HG03139 (cell line): ENCODE data around the gene IL9R.
"Not testable (repeated sequence)": the region's sequence is repeated elsewhere in the genome, so short reads cannot be mapped to it uniquely, and the experiment has no call there.

Experiments used
- ATAC-seq: cut with Tn5 transposase; IDR thresholded peaks from one replicate; pipeline ENCODE4 v1.9.1; 2021; ENCODE audit not compliant: unreplicated experiment

The IL9R gene

DNA sequence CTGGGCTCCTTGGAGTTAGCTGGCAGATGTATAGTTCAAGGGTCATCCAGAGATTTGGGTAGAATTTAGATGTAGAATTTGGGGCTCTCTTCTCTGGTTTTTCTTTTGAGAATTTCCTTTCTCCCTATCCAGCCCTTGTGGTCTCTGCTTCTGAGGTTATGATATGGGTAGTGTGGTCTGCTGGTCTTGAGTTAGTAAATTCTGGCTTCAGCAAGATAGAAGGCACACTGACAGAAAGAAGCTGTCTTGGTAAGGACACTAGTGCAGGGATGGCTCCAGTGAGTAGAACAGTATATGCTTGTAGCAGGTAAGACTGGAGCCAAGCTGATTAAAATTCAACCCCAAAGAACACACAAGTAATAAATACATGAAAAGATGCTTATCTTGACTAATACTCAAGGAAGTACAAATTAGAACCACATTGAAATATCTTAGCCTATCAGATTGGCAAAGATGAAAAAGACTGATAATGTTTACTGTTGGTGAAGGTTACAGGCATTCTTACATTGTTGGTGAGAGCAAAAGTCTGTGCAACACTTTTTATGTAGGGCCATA lies 2.1 kb upstream of the IL9R start:
- no peak for ATAC-seq

DNA sequence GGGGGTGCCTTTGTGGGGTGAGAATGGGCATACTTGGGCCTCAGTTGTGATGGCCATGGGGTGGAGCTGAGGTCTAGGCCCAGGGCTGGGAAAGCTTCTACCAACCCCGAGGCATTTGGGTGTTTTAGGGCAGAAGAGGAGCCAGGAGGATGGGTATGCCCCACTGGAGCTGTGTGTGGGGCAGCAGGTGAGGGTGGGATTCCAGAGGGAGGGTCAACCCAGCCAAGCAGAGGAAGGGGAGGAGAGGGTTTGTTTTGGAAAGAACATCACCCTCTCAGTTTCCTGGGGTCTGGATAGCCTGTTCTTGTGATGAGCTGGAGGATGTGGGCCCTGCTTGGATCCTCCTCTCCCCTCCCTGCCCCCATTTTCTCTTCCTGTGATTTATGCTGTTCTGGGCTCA lies 620 bp downstream of the IL9R start:
- no peak for ATAC-seq

DNA sequence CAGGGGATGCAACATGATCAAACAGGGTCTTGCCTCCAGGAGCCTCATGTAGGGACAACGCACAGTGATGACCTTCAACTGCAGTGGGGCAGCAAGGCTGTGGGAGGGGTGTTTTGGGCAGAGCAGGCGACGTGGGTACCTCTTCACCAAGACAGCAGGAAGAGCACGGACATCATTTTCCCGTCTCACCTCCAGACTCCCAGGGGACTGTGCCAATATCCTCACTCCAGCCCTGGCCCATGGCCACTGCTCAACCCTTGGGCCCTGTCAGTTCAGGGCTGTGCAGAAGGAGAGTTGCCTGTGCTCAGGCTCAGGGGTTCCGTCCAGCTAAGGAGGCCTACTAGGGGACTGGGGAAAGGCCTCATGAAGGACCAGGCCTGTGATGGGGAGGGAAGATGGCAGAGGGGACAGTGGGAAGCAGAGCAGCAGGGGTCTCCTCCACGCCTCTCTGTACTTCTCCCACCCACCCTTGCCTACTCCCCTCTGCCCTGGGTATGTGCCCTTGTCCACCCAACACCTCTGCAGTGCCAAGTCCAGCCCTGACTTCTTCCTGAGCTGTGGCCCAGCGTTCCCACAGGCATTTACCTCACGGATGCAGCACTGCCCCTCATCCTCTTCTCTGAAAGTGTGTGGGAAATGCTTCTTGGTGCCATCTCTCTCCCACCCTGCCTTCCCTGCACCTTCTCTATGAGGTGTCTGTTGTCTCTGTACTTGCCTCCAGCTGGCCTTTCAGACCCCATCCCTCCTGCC lies 1.4 kb downstream of the IL9R start:
- no peak for ATAC-seq

DNA sequence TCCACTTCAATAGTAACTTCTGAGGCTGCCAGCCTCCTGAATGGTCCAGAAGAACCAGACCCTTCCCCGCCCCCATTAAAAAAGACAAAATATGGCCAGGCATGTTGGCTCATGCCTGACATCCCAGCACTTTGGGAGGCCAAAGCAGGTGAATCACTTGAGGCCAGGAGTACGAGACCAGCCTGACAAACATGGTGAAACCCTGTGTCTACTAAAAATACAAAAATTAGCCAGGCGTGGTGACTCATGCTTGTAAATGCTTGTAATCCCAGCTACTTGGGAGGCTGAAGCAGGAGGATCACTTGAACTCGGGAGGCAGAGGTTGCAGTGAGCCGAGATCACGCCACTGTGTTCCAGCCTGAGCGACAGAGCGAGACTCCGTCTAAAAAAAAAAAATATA lies 2.3 kb downstream of the IL9R start:
- not testable (repeated sequence) for ATAC-seq

DNA sequence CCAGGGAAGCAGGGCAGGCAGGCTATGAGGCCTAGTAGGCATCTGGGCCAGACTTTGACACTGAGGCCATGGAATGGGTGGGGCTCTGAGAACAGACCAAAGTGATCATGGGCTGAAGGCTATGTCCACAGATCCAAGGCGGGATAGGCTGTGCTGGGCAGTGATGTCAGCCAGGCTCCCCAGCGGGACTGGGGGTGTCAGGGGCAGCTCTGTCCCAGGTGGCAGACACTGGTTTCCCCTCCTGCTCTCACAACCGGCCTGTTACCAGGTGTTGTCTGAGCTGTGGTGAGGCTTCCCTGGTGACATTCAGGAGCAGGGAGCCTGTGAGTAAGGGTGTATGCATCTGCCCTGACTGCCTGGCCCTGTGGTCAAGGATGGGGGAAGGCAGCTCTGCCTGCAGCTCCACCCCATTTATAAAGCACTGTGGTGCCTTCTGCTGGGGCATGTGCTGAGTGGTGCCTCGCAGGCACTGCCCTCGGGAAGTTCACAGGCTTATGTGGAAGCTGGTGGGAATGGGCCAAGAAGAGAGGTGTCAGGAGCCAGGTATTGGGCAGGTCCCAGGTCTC lies 2.9 kb downstream of the IL9R start:
- no peak for ATAC-seq

DNA sequence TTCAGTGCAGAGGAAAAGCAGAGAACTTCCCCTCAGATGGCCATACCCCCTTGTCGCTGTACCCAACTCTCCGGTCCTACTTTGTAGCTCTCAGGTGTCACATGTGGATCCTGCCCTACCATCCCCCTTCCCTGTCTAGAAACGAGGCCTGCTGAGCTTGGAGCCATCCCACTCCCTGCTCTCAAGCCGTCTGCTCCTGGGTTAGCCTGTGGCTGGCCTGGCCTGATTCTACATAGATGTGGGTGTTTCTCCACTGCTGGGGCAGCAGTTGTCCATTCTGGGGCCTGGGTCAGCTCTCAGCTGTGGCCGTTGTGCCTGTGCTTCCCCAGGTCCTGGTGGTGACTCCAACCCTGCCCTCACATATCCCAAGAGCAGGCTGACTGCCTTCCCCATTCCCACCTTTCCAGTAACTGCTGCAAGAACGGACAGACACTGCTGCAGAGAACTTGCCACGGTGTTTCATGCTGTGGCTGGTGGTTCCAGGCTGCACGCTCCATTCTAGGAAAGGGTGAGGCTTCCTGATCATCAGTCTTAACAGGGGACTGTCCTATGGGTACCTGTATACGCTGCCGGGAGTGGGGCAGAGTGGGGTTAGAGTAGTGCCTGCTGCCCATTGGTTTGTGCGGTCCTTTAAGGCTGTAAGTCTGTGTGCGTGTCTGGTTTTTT lies 3.6 kb downstream of the IL9R start:
- ATAC-seq = no peak

DNA sequence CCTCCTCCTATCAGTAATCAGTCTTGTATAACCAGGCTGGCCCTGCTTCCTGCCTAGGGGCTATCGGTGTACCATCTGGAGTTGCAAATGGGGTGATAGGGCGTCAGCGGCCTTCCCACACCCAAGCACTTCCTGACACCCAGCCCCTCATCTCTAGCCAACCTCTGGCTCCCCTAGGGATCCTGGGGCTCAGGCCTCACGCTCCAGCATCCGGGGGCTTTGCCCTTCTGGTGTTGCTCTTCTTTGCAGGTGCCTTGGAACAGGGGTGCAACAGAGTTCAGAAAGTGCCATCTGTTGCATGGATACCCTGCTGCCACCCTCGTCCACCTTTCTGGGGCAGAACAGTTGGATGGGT lies 4.1 kb downstream of the IL9R start:
- no peak for ATAC-seq

DNA sequence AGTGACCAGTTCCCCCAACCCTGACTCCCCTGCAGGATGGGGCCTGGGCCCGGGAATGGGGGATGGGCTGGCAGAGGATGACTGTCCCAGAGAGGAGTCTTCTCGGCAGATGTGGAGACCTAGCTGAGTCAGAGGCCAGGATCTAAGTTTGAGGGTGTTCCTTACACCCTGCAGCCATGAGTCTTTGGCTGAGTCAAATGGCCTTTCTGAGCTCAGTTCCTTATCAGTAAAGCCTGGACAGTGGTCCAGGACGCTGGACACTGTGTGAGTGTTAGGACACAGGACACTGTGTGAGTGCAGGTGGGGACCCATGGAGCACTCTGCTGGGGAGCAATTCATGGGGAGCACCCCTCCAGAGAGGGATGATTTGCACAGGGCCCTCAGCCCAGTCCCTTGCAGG lies 5.0 kb downstream of the IL9R start:
- no peak for ATAC-seq

DNA sequence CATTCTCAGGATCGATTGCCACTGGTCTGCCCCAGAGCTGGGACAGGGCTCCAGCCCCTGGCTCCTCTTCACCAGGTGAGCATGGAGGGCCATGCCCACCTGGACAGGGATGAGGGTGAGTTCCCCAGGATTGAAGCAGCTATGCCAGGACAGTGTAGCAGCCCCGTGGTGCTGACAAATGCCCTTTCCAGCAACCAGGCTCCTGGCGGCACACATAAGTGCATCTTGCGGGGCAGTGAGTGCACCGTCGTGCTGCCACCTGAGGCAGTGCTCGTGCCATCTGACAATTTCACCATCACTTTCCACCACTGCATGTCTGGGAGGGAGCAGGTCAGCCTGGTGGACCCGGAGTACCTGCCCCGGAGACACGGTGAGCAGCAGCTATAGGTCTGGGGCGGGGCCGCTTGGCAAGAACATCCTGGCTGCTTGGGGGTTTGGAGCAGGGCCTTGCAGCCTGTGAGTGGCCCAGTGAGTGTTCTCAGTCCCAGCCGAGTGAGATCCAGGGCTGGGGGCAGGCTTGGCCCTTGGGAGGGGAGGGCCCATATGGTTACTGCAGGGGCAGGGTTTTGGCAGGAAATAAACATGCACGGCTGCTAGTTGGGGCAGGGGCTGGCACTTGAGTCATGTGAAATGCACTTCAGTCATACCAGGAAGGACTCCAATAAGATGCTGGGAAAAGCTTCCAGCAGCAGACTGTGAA lies 6.1 kb downstream of the IL9R start:
- no peak for ATAC-seq

DNA sequence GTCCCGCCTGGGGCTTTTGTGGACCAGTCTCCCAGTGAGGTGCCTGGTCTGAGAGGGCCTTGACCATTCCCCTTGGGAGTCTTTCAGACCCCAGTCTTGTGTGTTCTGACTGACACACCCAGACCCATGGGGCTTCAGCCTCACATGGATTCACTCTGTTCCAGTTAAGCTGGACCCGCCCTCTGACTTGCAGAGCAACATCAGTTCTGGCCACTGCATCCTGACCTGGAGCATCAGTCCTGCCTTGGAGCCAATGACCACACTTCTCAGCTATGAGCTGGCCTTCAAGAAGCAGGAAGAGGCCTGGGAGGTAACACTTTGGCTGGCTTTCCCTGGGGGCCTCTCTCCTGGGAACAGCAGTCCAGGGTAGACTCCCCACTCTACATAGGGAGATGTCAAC lies 6.8 kb downstream of the IL9R start:
- no peak for ATAC-seq

DNA sequence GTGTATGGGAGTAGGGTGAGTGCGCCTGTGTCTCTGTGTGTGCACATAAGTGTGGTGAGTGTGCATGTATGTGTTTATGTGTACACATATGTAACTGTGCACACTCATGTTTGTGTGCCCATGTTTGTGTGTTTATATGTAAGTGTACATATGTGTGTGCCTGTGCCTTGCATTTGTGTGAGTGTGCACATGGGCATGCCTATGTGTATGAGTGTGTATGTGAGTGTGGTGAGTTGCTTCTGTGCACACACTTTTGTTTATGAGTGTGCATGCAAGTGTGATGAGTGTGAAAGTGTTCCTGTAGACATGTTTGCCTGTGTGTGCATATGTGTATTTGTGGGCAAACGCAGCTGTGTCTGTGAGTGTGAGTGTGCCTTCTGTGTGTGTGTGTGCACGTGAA lies 7.2 kb downstream of the IL9R start:
- no peak for ATAC-seq

DNA sequence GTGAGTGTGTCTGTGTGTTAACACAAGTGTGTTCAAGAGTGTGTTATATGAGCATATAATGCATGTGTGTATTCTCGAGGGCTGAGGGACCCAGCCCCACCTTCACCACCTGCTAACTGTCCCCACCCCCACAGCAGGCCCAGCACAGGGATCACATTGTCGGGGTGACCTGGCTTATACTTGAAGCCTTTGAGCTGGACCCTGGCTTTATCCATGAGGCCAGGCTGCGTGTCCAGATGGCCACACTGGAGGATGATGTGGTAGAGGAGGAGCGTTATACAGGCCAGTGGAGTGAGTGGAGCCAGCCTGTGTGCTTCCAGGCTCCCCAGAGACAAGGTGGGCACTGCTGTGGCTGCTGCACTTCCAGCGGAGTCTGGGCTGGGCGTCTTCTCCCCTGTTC lies 7.6 kb downstream of the IL9R start:
- ATAC-seq = no peak

DNA sequence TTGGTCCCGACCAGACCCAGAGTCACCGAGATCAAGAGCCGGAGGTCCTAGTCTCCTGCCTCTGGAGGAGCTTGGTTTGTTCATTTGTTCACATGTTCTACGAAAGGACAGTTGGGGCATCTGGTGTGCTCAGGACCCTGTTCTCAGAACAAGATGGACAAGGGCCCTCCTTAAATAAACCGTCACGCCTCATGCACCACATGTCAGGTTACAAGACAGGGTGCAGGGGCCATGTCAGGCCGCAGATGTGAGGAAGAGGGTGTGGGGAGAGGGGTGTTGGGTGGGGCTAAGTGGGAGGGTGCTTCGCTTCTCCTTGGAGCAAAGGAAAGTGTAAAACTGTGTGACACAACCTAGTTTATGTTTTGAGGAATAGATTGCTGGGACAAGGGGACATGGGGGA lies 9.0 kb downstream of the IL9R start:
- ATAC-seq = not testable (repeated sequence)

DNA sequence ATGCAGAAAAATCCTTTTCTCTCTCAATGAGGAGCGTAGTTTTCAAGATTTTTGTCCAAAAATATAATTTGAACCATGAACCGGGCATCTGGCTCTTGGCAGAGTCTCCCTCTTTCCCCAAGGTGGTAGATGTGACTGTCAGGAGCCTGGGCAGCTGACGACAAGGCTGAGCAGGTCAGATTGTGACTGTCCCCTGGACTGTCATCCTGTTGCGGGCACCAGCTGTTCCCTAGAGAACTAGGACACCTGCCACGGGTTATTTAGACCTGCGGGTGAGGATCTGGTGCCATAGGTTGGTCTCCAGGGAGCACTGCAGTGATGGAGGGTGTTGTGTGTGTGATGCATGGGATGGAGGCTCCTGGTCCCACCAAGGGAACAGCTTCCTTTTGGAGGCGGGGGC lies 10.9 kb downstream of the IL9R start:
- not testable (repeated sequence) for ATAC-seq

DNA sequence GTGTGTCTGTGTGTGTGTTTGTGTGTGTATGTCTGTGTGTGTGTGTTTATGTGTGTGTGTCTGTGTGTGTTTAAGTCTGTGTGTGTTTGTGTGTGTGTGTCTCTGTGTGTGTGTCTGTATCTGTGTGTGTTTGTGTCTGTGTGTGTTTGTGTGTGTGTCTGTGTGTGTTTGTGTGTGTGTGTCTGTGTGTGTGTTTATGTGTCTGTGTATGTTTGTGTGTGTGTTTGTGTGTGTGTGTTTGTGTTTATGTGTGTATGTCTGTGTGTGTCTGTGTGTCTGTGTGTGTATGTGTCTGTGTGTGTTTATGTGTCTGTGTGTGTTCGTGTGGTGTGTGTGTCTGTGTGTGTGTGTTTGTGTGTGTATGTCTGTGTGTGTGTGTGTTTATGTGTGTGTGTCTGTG lies 11.4 kb downstream of the IL9R start:
- no peak for ATAC-seq

DNA sequence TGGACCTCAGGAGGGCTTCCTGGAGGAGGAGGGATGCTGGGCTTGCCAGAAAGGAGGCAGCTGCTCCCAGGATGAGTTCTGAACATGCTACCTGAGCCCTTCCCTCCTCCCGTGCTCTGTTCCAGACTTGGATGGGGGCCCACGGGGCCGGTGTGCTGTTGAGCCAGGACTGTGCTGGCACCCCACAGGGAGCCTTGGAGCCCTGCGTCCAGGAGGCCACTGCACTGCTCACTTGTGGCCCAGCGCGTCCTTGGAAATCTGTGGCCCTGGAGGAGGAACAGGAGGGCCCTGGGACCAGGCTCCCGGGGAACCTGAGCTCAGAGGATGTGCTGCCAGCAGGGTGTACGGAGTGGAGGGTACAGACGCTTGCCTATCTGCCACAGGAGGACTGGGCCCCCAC lies 12.2 kb downstream of the IL9R start:
- not testable (repeated sequence) for ATAC-seq

DNA sequence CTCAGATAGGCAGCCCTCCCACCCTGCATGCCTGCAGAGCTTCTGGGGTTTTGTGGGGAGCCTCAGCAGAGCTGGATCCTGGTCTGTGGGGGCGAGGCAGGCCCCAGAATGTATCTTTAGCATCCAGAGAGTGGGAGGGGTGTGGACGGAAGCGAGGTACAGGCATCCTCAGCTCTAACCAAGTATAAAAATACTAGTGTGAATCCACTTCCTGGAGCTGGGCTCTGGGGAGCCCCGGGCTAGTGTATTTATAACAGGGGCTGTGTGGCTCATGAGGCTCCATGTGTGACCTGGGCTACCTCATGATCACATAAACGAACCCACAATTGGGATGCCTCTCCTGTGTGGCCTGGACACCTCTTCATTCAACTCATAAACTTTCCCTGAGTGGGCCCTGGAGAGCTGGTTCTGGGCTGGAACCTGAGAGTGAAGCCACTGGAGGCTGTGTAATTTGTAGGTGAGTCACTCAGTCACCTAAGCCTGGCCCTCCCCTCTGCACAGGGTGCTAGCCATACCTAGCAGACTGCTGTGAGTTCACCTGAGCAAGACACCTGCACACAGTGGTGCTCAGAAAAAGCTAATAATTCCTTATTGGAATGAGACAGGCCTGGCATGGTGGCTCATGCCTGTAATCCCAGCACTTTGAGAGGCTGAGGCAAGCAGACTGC lies 15.9 kb downstream of the IL9R start:
- peak; percentile 58 for ATAC-seq

DNA sequence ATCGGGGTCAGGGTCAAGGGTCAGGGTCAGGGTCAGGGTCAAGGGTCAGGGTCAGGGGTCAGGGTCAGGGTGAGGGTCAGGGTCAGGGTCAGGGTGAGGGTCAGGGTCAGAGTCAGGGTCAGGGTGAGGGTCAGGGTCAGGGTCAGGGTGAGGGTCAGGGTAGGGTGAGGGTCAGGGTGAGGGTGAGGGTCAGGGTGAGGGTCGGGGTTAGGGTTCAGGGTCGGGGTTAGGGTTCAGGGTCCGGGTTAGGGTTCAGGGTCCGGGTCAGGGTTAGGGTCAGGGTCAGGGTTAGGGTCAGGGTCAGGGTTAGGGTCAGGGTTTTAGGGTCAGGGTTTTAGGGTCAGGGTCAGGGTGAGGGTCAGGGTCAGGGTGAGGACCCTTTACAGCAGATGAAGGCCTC lies 22.4 kb downstream of the IL9R start:
- not testable (repeated sequence) for ATAC-seq

DNA sequence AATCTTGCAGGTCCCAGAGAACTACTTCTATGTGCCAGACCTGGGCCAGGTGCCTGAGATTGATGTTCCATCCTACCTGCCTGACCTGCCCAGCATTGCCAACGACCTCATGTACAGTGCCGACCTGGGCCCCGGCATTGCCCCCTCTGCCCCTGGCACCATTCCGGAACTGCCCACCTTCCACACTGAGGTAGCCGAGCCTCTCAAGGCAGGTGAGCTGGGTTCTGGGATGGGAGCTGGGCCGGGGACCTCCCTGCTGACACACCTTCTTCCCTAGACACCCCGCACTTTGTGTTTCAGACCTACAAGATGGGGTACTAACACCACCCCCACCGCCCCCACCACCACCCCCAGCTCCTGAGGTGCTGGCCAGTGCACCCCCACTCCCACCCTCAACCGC lies 25.5 kb downstream of the IL9R start:
- not testable (repeated sequence) for ATAC-seq

DNA sequence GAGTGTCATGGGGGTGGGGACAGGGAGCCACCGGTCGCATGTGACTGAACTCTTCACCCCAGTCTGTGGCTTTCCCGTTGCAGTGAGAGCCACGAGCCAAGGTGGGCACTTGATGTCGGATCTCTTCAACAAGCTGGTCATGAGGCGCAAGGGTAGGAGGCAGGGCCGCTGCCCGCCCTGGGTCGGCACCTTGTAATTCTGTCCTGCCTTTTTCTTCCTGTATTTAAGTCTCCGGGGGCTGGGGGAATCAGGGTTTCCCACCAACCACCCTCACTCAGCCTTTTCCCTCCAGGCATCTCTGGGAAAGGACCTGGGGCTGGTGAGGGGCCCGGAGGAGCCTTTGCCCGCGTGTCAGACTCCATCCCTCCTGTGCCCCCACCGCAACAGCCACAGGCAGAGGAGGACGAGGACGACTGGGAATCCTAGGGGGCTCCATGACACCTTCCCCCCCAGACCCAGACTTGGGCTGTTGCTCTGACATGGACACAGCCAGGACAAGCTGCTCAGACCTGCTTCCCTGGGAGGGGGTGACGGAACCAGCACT lies 27.5 kb downstream of the IL9R start:
- ATAC-seq = not testable (repeated sequence)
